GM21619 (cell line): Measurements from ENCODE around the gene AOPEP.
"Not testable (repeated sequence)": the region's sequence is repeated elsewhere in the genome, so short reads cannot be mapped to it uniquely, and the experiment has no call there.

ENCODE experiments used
- ATAC-seq: cut with Tn5 transposase; IDR thresholded peaks from one replicate; pipeline ENCODE4 v1.9.1; 2021; ENCODE audit not compliant: unreplicated experiment

The AOPEP gene

GRCh38 chr9:94867281-94867841, 140.9 kb downstream of the AOPEP start:
- no peak for ATAC-seq

DNA sequence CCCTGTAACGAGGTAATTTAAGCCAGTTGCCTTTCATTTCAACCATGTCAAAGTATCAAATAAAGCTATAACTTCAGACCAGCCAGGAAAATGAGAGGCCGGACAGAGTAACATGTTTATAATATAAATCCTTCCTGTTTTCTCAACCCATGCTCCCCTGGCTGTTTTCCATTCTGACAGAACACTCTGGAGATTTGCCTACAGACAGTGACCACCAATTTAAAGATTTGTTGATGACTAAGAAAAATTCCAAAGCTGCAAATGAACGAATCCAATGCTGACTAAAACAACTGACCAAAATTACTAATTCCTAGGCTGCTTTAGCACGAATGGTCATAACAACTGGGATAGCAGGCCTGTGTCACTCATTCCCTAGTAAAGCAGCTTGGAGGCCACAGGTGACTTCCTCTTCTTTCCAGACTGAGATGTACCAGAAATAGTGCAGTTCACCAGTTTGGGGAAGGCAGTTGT, 141.4 kb downstream of the AOPEP start:
- no peak for ATAC-seq

GRCh38 chr9:94868464-94868863, 142.0 kb downstream of the AOPEP start:
- ATAC-seq = no peak

GRCh38 chr9:94869415-94869843, 142.9 kb downstream of the AOPEP start:
- ATAC-seq = no peak

DNA sequence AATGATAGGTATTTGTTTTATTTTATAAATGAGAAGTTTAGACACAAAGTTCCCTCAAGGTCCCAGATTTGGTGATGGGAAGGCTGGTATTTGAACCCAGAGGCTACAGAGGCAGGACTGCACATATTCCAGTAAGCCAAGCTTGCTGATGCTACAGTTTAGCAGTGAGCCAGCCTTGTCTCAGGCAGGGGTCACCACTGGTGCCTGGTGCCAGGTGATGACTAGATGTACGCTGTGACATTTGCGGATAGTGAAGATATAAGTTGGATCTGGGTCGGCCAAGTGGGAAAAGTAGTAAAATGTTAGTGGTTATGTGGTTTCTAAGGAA, 143.9 kb downstream of the AOPEP start:
- no peak for ATAC-seq

DNA sequence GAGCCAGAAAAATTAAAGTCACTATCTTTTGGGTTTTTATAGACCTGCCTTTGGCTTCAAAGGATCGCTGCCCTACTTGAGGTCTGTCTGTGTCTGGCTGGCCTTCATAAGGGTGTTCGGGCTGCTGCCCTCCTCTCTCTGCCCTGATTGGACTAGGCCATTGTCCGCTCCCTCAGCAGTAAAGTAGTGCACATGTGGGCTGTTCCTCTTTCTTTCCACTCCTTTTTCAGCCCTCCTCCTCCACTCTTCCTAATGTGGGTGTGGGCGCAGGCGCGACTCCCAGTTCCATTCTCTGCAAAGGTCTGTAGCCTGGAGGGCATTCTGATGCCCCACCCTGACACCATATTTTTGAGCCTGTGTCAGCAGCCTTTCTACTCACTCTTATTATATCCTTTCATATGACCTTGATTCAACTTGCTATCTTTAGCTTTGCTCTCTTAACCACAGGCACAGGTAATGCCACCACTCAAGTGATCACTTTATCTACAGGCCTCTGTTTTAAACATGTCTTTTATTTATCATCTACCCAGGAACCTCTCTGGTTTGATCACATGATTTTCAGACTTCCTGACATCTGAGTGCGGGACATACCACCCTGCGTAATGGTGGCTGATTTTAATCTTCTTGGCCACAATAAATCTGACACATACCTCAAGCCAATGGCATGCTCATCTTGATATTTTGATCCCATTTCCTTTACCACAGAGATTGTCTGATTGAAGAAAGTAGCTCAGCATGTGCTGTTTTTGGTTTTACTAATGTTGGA, 144.5 kb downstream of the AOPEP start:
- no peak for ATAC-seq

DNA sequence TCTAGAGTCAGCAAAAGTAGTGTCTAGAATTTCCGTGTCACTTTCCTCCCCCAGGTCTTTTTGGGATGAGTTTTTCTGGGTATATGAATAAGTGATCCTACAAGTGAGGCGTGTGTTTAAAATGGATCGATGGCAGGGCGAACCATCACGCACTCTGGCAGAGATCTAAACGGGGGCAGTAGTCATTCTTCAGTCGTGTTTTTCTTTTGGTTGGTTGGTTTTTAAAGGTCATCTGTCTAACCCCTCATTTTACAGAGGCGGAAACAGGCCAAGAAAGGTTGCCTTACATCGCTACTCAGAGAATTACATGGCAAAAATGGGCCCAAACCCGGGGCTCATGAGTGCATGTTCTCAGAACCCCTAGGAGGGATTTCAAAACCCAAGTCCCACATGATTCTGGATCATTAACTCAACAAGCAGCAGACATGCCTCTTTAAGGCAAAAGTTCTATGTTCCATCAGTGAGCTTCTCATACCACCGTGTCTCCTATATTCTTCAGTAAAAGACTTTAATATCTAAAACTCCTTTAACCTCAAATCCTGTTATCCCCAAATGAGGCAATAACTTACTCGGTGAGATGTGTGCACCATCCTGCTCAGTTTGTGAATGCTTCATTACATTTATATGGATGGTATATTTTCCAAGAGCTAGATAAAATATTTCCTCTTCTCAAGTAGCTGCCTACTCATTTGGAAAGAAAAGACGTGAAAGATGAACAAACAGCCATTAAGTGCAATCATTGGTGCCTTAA, 145.8 kb downstream of the AOPEP start:
- no peak for ATAC-seq

DNA sequence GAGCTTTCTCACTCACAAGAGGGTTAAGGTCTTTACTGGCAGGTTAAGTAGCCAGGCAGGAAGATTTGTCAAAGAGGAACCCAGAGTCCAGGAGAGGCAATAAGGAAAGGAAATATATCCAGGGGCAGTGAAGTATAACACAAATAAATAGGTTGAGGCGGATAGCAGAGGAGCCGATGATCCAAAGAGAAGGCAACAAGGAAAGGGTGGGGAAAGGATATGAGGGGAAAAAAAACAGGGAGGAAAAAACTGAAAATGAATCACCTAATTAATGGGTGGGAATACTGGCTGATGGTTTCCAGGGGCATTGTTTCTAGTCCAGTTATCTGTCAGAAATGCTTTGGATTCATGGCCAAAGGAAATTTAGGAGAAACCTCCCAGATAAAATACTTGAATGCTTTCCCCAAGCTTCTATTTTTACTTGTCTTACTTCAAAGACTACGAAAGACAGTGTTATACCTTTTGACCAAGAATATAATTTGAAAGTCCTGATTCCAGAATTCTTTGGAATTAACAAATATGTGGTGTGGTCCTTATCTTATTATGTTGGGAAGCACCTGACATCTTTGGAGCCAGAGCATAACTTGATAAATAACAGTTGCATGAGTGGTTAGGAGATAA, 146.5 kb downstream of the AOPEP start:
- no peak for ATAC-seq

GRCh38 chr9:94874316-94874715, 147.8 kb downstream of the AOPEP start:
- ATAC-seq = no peak

GRCh38 chr9:94875300-94876020, 149.0 kb downstream of the AOPEP start:
- no peak for ATAC-seq

- not testable (repeated sequence) for ATAC-seq
Observed at GRCh38 chr9:94878804-94879203, 152.3 kb downstream of the AOPEP start.

GRCh38 chr9:94879230-94879629, 152.7 kb downstream of the AOPEP start:
- ATAC-seq = no peak

DNA sequence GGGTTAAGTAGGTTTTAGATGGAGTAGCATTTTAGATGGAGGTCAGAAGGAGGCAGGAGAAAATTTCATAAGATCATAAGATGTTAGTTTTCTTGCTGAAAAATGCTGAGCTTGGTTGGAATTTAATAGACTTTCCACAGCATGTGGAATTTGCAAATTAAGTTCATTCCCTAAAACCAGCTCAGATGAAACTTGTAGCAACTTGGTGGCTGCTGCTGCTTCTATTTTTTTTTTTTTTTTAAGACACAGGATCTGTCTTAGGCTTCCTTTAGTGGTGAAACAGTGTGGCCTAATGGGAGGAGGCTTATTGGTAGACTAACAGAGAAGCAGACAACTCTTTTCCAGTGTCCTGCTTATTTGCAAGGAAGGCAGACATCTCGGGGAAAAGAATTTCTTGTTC, 154.5 kb downstream of the AOPEP start:
- ATAC-seq = no peak

DNA sequence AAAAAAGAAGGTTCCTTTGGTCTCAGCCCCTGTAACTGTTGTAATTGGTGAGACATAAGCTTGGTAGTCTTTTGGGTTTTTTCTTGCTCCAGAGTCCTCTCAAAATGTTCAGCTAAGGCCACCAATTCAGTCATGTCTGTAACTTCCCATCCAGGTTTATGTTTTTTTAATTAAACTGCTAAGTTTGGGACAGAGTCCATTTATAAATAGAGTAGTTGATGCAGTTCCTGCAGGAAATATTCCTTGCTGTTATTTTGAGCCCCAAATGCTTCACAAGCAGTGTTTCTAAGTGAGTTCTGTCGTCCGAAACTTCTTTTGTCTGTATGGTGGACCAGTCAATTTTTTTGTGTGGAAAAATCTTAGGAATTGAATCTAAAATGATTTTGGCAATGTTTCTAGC, 155.0 kb downstream of the AOPEP start:
- ATAC-seq = no peak

- ATAC-seq = no peak
Observed at GRCh38 chr9:94881940-94882339, 155.4 kb downstream of the AOPEP start.

GRCh38 chr9:94882966-94883641, 156.6 kb downstream of the AOPEP start:
- ATAC-seq = no peak

DNA sequence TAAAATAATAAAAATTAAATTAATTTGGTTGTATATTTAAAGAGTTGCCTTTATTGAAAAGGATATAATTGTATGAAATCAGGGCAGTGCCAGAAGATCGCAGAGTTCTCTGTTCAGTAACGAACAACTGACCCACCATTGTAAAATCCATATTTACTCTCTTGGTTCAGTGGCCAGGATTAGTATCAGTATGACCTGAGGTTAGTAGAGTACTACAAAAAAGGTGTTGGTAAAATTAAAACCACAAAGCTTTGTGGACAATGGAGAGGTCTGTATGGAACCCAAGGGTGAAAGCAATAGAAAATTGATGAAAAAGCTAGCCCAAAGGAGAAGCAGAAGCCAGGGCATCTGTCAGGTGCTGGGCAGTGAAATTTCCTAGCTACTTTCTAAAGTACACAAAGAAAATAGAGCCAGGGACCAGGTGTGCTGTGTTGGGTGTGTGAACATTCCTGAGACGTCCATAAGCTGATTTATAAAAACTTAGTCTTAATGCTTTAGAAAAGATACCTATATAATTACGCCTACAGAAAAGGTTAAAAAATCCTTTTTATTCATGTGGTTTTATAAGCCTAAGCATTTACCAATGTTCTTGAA, 159.5 kb downstream of the AOPEP start:
- no peak for ATAC-seq

GRCh38 chr9:94887721-94888120, 161.2 kb downstream of the AOPEP start:
- no peak for ATAC-seq

- no peak for ATAC-seq
Observed at GRCh38 chr9:94888775-94889174, 162.3 kb downstream of the AOPEP start.

DNA sequence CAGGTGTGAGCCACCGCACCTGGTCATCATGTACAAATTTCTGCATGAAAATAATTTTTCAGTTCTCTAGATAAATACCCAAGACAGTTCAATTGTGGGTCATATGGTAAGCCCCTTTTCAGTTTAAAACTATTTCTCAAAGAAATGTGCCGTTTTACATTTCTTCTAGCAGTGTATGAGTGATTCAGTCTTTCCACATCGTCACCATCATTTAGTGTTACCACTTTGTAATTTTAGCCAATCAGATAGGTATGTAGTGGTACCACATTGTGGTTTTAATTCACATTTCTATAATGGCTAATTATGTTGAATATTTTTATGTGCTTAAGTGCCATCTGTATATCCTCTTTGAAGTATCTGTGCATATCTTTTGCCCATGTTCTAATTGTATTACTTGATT, 163.1 kb downstream of the AOPEP start:
- ATAC-seq = no peak
